ENCODE results near the gene HLA-DQA2.

- no peak for TF ChIP-seq EZH2phosphoT487 (IDR thresholded peaks at IDR 0.05; ENCODE audit: unreplicated experiment)
- TF ChIP-seq CTCF (conservative IDR thresholded peaks at IDR 0.05; ENCODE audit: low read depth in 2 of 2): no peak
- TF ChIP-seq REST (IDR thresholded peaks at IDR 0.05; ENCODE audit: unreplicated experiment): no peak
- no peak for TF ChIP-seq POLR2AphosphoS5 (IDR thresholded peaks at IDR 0.05; ENCODE audit: low read depth)
- TF ChIP-seq EZH2 (IDR thresholded peaks at IDR 0.05; ENCODE audit: low read depth, unreplicated experiment): no peak
- TF ChIP-seq CREB1 (CRISPR knock-in tag; IDR thresholded peaks at IDR 0.05; ENCODE audit: low read depth): no peak
- TF ChIP-seq NANOG (IDR thresholded peaks at IDR 0.05; ENCODE audit: borderline replicate concordance): no peak
- TF ChIP-seq ZNF331 (CRISPR knock-in tag; IDR thresholded peaks at IDR 0.05; ENCODE audit: low read depth): no peak
- TF ChIP-seq STAT1 (IDR thresholded peaks at IDR 0.05; ENCODE audit: unreplicated experiment): no peak
- no peak for TF ChIP-seq ZNF114 (CRISPR knock-in tag; IDR thresholded peaks at IDR 0.05)
- no peak for TF ChIP-seq JUNB (IDR thresholded peaks at IDR 0.05; ENCODE audit: unreplicated experiment)
- no peak for TF ChIP-seq ETS1 (IDR thresholded peaks at IDR 0.05)
- no peak for TF ChIP-seq ZNF462 (CRISPR knock-in tag; IDR thresholded peaks at IDR 0.05)
Measured at GRCh38 chr6:32697031-32697430, 44.2 kb upstream of the HLA-DQA2 start.

Measured in GM23338 (cell line).